Right forelimb (tissue), 1 donor: ENCODE measurements around the gene ZNF81.
"Not testable (repeated sequence)": the region's sequence is repeated elsewhere in the genome, so short reads cannot be mapped to it uniquely, and the experiment has no call there.

Experiments used
- DNase-seq: peaks from one replicate; pipeline ENCODE4 v3.0.0-alpha.2; 2018

The ZNF81 gene

GRCh38 chrX:47846040-47846439 is 9.3 kb downstream of the ZNF81 start:
- no peak for DNase-seq

- no peak for DNase-seq
Observed at GRCh38 chrX:47849778-47850177, 13.1 kb downstream of the ZNF81 start.

- not testable (repeated sequence) for DNase-seq
Observed at GRCh38 chrX:47850389-47850788, 13.7 kb downstream of the ZNF81 start.

- no peak for DNase-seq
Observed at GRCh38 chrX:47850901-47851300, 14.2 kb downstream of the ZNF81 start.

- DNase-seq = no peak
Observed at GRCh38 chrX:47854474-47854873, 17.8 kb downstream of the ZNF81 start.

GRCh38 chrX:47859686-47860085 is 23.0 kb downstream of the ZNF81 start:
- no peak for DNase-seq

GRCh38 chrX:47862680-47863079 is 26.0 kb downstream of the ZNF81 start:
- DNase-seq = no peak

- no peak for DNase-seq
Observed at GRCh38 chrX:47863187-47863586, 26.5 kb downstream of the ZNF81 start.

GRCh38 chrX:47864300-47864699 is 27.6 kb downstream of the ZNF81 start:
- no peak for DNase-seq

GRCh38 chrX:47864785-47865184 is 28.1 kb downstream of the ZNF81 start:
- no peak for DNase-seq

GRCh38 chrX:47873123-47873522 is 36.4 kb downstream of the ZNF81 start:
- no peak for DNase-seq

- no peak for DNase-seq
Observed at GRCh38 chrX:47877327-47877726, 40.6 kb downstream of the ZNF81 start.

GRCh38 chrX:47878198-47878597 is 41.5 kb downstream of the ZNF81 start:
- no peak for DNase-seq

GRCh38 chrX:47879463-47879862 is 42.8 kb downstream of the ZNF81 start:
- no peak for DNase-seq

- no peak for DNase-seq
Observed at GRCh38 chrX:47880927-47881326, 44.2 kb downstream of the ZNF81 start.

- no peak for DNase-seq
Observed at GRCh38 chrX:47885501-47885900, 48.8 kb downstream of the ZNF81 start.

- no peak for DNase-seq
Observed at GRCh38 chrX:47898024-47898423, 61.3 kb downstream of the ZNF81 start.

- DNase-seq = no peak
Observed at GRCh38 chrX:47900833-47901232, 64.1 kb downstream of the ZNF81 start.

- no peak for DNase-seq
Observed at GRCh38 chrX:47902161-47902560, 65.5 kb downstream of the ZNF81 start.

GRCh38 chrX:47915886-47916493 is 79.3 kb downstream of the ZNF81 start:
- no peak for DNase-seq

- no peak for DNase-seq
Observed at GRCh38 chrX:47918274-47918673, 81.6 kb downstream of the ZNF81 start.

GRCh38 chrX:47927212-47927611 is 90.5 kb downstream of the ZNF81 start:
- no peak for DNase-seq

- not testable (repeated sequence) for DNase-seq
Observed at GRCh38 chrX:47931970-47932369, 95.3 kb downstream of the ZNF81 start.

- DNase-seq = no peak
Observed at GRCh38 chrX:47933946-47934345, 97.2 kb downstream of the ZNF81 start.

GRCh38 chrX:47936224-47936939 is 99.7 kb downstream of the ZNF81 start:
- DNase-seq = no peak
